Stimulated activated CD4-positive, alpha-beta T cell treated with anti-CD3 and anti-CD28 coated beads, Interleukin-4, amount 100 ng/mL, for 4 hours (primary cell): Measurements from ENCODE around the gene TGM4.

ENCODE experiments used
- DNase-seq, 2 experiments: peaks; one replicate each; pipeline ENCODE4 v3.0.0-alpha.2; 2020

TGM4 gene

GRCh38 chr3:44957986-44958385 lies 83.6 kb downstream of the TGM4 start:
- no peak for DNase-seq

- DNase-seq = no peak
Observed at GRCh38 chr3:44958386-44958785, 84.0 kb downstream of the TGM4 start.

- no peak for DNase-seq
Observed at GRCh38 chr3:44960387-44961026, 86.1 kb downstream of the TGM4 start.

GRCh38 chr3:44961888-44962287 lies 87.5 kb downstream of the TGM4 start:
- no peak for DNase-seq

- no peak for DNase-seq
Observed at GRCh38 chr3:44962621-44963393, 88.4 kb downstream of the TGM4 start.

- no peak for DNase-seq
Observed at GRCh38 chr3:44963571-44964325, 89.3 kb downstream of the TGM4 start.
